ENCODE data around the gene TTC27. TPM values are rescaled to one million over a fixed set of nuclear protein-coding genes. Genes with fewer than 3 reads are reported as not detected.

Gene TTC27
- total RNA-seq, 2 experiments from 2014 or later: 30.1 to 33.8 TPM

DNA sequence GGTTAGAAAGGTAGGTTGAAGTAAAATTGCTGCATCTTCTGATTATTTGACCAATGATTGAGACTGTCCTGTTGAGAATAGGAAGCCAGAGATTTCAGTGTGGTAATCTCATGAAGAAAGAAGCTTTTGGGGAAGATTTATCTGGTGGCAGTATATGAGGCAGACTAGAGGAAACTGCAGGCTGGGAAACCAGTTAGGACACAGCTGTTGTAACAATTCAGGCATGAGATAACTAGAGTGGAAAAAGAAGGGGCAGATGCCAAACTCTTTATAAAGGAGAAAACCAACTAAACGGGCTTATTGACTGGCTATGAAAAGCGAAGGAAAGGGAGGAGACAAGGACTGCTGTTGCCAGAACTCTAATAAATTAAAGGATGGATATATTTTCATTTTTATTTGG is 155.6 kb downstream of the TTC27 start:
- peaks cover 10% of the 10 kb centered on the region for H3K9me3 Mint-ChIP-seq
- no peak for TF ChIP-seq CTCF (IDR thresholded peaks at IDR 0.05)
- no peak for DNase-seq
- intact Hi-C loops (cut with micrococcal nuclease): no loop called here
- POLR2A ChIA-PET: no interaction called here
- CTCF ChIA-PET: interaction anchor here (1.1 kb wide), 1 partner anchor 8 kb away, joined by 3 read pairs; no protein-coding TSS in a partner anchor
- ATAC-seq: no peak
- H3K4me3 Mint-ChIP-seq: no peak overlapping the region
- H3K27me3 Mint-ChIP-seq: no peaks in the 10 kb centered on the region
- peaks cover 71% of the 10 kb centered on the region for H3K36me3 Mint-ChIP-seq (ENCODE audit: low read depth)
- H3K27ac Mint-ChIP-seq: no peak overlapping the region
- no peaks in the 10 kb centered on the region for H3K4me1 Mint-ChIP-seq (ENCODE audit: low read depth)

- Mint-ChIP-seq H3K4me3 (no peak overlapping the region), H3K27ac (no peak overlapping the region), H3K4me1 (ENCODE audit: low read depth) (no peaks in the 10 kb centered on the region), H3K9me3 (peaks cover 10% of the 10 kb centered on the region), H3K36me3 (ENCODE audit: low read depth) (peaks cover 67% of the 10 kb centered on the region), H3K27me3 (no peaks in the 10 kb centered on the region)
- DNase-seq (no peak), ATAC-seq (no peak)
- intact Hi-C loops (cut with micrococcal nuclease): no loop called here
- CTCF ChIA-PET: interaction anchor here (1.1 to 1.4 kb wide), 2 partner anchors 9 to 22 kb away, joined by 3 read pairs; no protein-coding TSS in a partner anchor
- TF ChIP-seq CTCF (IDR thresholded peaks at IDR 0.05): no peak
- POLR2A ChIA-PET: no interaction called here
Observed at GRCh38 chr2:32783933-32784332, 156.1 kb downstream of the TTC27 start.

DNA sequence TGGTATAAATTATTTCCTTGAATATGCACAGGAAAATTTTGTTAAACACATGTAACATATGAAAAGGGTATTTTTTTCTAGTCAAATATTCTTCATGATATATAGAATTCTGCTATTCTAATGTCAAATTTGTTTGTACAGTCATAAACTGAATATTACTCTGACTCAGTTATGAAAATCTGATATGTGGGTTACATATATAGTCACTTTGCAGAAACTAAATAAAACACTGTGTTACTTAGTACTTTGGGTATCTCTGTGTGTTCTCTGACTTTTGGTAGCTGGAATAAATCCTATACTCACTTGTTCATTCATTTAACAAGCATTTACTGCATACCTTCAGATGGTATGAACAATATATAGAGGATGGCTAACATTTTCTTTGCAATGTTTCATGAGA is 159.4 kb downstream of the TTC27 start:
- ATAC-seq: no peak
- no peak for DNase-seq
- Mint-ChIP-seq H3K9me3 (no peaks in the 10 kb centered on the region), H3K4me3 (no peak overlapping the region), H3K27me3 (no peaks in the 10 kb centered on the region), H3K27ac (no peak overlapping the region), H3K4me1 (ENCODE audit: low read depth) (no peaks in the 10 kb centered on the region), H3K36me3 (ENCODE audit: low read depth) (peaks cover 58% of the 10 kb centered on the region)
- CTCF ChIA-PET: no interaction called here
- POLR2A ChIA-PET: no interaction called here
- no peak for TF ChIP-seq CTCF (IDR thresholded peaks at IDR 0.05)
- intact Hi-C loops (cut with micrococcal nuclease): no loop called here

DNA sequence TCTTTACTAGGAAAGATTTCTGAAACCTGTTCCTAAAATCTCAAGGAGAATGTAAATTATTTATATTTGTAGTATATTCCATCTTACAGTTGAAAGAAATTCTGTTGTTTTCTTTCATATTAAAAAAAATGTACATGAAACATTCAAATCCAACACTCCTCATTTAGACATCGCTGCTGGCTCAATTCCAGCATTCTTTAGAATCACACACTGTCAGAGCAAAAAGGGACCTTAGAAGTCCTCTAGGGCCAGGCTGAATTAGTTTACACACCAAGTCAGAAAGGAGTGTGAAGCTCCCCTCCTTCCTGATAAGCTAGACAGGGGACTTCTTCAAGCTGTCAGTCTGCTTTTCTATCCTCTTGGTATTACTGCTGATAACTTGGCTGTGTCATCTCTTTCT is 160.3 kb downstream of the TTC27 start:
- no peak for ATAC-seq
- TF ChIP-seq CTCF (IDR thresholded peaks at IDR 0.05): no peak
- no peak overlapping the region for H3K4me3 Mint-ChIP-seq

GRCh38 chr2:32792416-32792815 is 164.6 kb downstream of the TTC27 start:
- H3K4me3 Mint-ChIP-seq: no peak overlapping the region
- POLR2A ChIA-PET: no interaction called here
- DNase-seq: no peak
- ATAC-seq: no peak
- H3K36me3 Mint-ChIP-seq (ENCODE audit: low read depth): peaks cover 29% of the 10 kb centered on the region
- no peak for TF ChIP-seq CTCF (IDR thresholded peaks at IDR 0.05)
- CTCF ChIA-PET: no interaction called here
- H3K27me3 Mint-ChIP-seq: no peaks in the 10 kb centered on the region
- no peaks in the 10 kb centered on the region for H3K4me1 Mint-ChIP-seq (ENCODE audit: low read depth)
- intact Hi-C loops (cut with micrococcal nuclease): no loop called here
- no peak overlapping the region for H3K27ac Mint-ChIP-seq
- H3K9me3 Mint-ChIP-seq: no peaks in the 10 kb centered on the region

More for the DNA sequence above, 160.3 kb downstream of the TTC27 start:
- no peaks in the 10 kb centered on the region for H3K9me3 Mint-ChIP-seq
- ChIA-PET POLR2A (no interaction called here), CTCF (no interaction called here)
- no peak overlapping the region for H3K27ac Mint-ChIP-seq
- H3K27me3 Mint-ChIP-seq: no peaks in the 10 kb centered on the region
- DNase-seq: no peak
- no peaks in the 10 kb centered on the region for H3K4me1 Mint-ChIP-seq (ENCODE audit: low read depth)
- intact Hi-C loops (cut with micrococcal nuclease): no loop called here
- peaks cover 56% of the 10 kb centered on the region for H3K36me3 Mint-ChIP-seq (ENCODE audit: low read depth)
